AG04449 (cell line): ENCODE data around the gene NPHS1.

ENCODE experiments used
- CTCF ChIA-PET: fragments of 350-600 bp; formaldehyde crosslinking; extraction: SDS; loops from one replicate; lab custom pipeline; 2021; ENCODE audit warnings: antibody characterized with exemption; lab: Yijun Ruan, JAX
- POLR2A ChIA-PET: fragments of 400-600, 350-600 bp; formaldehyde crosslinking; extraction: SDS; loops from one replicate; lab custom pipeline; 2020; ENCODE audit warnings: antibody characterized with exemption, inconsistent platforms; lab: Yijun Ruan, JAX
- DNase-seq: peaks from one replicate; pipeline ENCODE4 v3.0.0-alpha.2; 2010; ENCODE audit warnings: low read depth, low spot score
- H3K4me3 ChIP-seq: 2 replicates; pipeline ENCODE4 v1.5.1; 2011; ENCODE audit warnings: low read depth, mild to moderate bottlenecking, control low read depth, low read length
- TF ChIP-seq, protein P1 (sequence below): IDR thresholded peaks from one replicate; pipeline ENCODE4 v1.5.1; 2011; ENCODE audit warnings: mild to moderate bottlenecking, moderate library complexity, low read length, control low read depth, inconsistent platforms; ENCODE audit not compliant: insufficient read depth; ENCODE audit errors: missing control alignments

NPHS1 gene

DNA sequence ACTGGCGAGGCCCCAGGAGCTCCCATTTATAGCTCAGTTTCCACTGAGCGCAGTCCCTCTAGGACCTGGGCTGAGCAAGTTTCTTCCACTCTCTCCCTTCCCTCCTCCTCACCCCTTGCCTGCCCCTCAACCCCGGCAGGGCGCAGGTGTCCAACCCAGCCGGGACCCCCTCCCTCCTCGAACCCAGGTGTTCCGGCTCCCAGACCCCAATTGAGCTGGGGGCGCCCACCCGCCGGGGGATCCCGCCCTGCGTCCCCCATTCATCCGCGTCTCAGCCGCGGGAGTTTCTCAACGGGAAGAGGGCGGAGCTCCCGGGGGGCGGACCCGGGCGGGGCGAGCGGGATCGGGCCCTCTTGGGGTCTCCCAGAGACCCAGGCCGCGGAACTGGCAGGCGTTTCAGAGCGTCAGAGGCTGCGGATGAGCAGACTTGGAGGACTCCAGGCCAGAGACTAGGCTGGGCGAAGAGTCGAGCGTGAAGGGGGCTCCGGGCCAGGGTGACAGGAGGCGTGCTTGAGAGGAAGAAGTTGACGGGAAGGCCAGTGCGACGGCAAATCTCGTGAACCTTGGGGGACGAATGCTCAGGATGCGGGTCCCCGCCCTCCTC lies 4.3 kb upstream of the NPHS1 start, which contains the start of gene KIRREL2:
Gene KIRREL2 (plus strand): TSS at position 366 of the 604 bp plus-strand sequence. CDS start 209 bp downstream, at position 575.
- TF ChIP-seq, protein P1, sequence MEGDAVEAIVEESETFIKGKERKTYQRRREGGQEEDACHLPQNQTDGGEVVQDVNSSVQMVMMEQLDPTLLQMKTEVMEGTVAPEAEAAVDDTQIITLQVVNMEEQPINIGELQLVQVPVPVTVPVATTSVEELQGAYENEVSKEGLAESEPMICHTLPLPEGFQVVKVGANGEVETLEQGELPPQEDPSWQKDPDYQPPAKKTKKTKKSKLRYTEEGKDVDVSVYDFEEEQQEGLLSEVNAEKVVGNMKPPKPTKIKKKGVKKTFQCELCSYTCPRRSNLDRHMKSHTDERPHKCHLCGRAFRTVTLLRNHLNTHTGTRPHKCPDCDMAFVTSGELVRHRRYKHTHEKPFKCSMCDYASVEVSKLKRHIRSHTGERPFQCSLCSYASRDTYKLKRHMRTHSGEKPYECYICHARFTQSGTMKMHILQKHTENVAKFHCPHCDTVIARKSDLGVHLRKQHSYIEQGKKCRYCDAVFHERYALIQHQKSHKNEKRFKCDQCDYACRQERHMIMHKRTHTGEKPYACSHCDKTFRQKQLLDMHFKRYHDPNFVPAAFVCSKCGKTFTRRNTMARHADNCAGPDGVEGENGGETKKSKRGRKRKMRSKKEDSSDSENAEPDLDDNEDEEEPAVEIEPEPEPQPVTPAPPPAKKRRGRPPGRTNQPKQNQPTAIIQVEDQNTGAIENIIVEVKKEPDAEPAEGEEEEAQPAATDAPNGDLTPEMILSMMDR, result no peak
- ChIA-PET POLR2A (interaction anchor here (0.5 kb wide), 1 partner anchor 94 kb away, joined by 3 read pairs; no protein-coding TSS in a partner anchor), CTCF (interaction anchor here (0.6 to 2.2 kb wide), 2 partner anchors 12 to 188 kb away, joined by 4 read pairs; partner anchors contain the start of gene APLP1)
- no peak for DNase-seq
- peak within 1 kb of the TSS; percentile 47 for H3K4me3 ChIP-seq

GRCh38 chr19:35853038-35853756 lies 893 bp upstream of the NPHS1 start:
- CTCF ChIA-PET, result no interaction called here
- DNase-seq, result no peak
- POLR2A ChIA-PET, result no interaction called here
- H3K4me3 ChIP-seq, result no peak overlapping the region
- TF ChIP-seq, protein P1, result no peak

DNA sequence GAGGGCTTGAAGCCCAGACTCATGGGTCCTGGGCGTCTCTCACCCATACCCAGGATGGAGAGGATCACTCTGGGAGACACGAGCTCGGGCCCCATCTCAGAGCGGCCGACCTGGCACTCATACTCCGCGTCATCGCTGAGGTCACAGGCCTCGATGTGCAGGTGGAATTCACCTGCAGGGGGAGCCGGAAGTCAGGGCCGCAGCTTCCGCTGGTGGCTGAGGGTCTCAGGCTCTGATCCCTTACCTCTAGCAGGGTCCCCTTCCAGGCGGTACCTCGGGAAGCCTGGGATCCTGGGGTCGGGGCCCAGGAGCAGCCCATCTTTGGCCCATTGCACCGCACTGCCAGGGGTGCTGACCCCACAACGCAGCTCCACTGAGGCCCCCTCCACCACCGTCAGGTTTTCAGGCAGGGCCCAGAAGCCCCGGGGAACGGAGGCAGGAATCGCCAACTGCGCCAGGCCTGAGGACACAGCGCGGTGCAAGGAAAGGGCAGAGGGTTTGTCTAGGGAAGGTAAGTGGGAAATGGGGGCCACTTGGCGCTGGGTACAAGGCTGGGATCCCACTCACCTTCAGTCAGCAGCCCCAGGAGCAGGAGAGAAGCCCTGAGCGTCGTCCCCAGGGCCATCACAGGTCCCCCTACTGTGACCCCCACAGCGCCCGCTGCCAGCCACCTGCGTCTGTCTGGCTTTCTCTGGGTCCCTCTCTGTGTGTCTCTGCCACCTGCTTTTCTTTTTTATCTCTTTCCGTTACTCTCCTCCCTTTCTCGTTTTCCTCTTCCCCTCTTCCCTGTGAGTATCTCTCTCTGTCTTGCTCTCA lies 883 bp downstream of the NPHS1 start:
- CTCF ChIA-PET, result no interaction called here
- H3K4me3 ChIP-seq, result no peak overlapping the region
- TF ChIP-seq, protein P1, result no peak
- DNase-seq, result no peak
- POLR2A ChIA-PET, result no interaction called here

GRCh38 chr19:35848919-35849505 lies 3.3 kb downstream of the NPHS1 start:
- no peak overlapping the region for H3K4me3 ChIP-seq
- TF ChIP-seq, protein P1, result no peak
- POLR2A ChIA-PET, result no interaction called here
- DNase-seq, result no peak
- CTCF ChIA-PET, result no interaction called here

DNA sequence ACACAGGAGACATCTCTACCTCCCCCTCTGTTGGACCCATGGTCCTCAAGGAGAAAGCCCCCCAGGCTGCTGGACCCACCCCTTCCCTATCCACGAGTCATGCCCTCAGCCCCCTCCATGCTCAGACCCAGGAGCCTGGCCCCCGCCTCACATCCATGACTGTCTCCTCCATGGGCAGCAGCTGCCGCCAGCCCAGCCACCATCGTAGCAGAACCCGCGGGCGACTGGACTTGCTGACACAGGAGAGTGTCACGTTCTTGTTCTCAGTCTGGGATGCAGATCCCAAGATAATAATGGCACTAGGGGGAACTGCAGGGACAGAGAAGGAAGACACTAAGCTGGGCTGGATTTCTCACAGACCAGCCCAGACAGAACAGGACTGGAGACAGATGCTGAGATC lies 3.8 kb downstream of the NPHS1 start:
- no peak overlapping the region for H3K4me3 ChIP-seq
- CTCF ChIA-PET, result no interaction called here
- DNase-seq, result no peak
- POLR2A ChIA-PET, result no interaction called here
- TF ChIP-seq, protein P1, result no peak

GRCh38 chr19:35847911-35848310 lies 4.4 kb downstream of the NPHS1 start:
- TF ChIP-seq, protein P1, result no peak
- no peak overlapping the region for H3K4me3 ChIP-seq
- ChIA-PET POLR2A (no interaction called here), CTCF (no interaction called here)
- no peak for DNase-seq
